GM21381 (cell line): ENCODE measurements around the gene CACNB2.
A peak's percentile ranks its signal among the peaks of the same experiment; 100 is the strongest.
"Not testable (repeated sequence)": the region's sequence is repeated elsewhere in the genome, so short reads cannot be mapped to it uniquely, and the experiment has no call there.

Experiments
- ATAC-seq: cut with Tn5 transposase; IDR thresholded peaks from one replicate; pipeline ENCODE4 v1.9.1; 2021; ENCODE audit warnings: mild to moderate bottlenecking, moderate library complexity; ENCODE audit not compliant: unreplicated experiment

CACNB2 gene

GRCh38 chr10:18554479-18554878 is 414.3 kb downstream of the CACNB2 start:
- ATAC-seq = no peak

GRCh38 chr10:18556522-18557147 is 416.4 kb downstream of the CACNB2 start:
- ATAC-seq = no peak

- no peak for ATAC-seq
Measured at GRCh38 chr10:18557960-18558359, 417.7 kb downstream of the CACNB2 start.

GRCh38 chr10:18561861-18562551 is 421.8 kb downstream of the CACNB2 start:
- no peak for ATAC-seq

- ATAC-seq = no peak
Measured at GRCh38 chr10:18563003-18563726, 422.9 kb downstream of the CACNB2 start.

- ATAC-seq = no peak
Measured at GRCh38 chr10:18565006-18565405, 424.8 kb downstream of the CACNB2 start.

GRCh38 chr10:18566177-18566576 is 426.0 kb downstream of the CACNB2 start:
- no peak for ATAC-seq

GRCh38 chr10:18567343-18567856 is 427.2 kb downstream of the CACNB2 start:
- ATAC-seq = no peak

GRCh38 chr10:18570386-18570785 is 430.2 kb downstream of the CACNB2 start:
- ATAC-seq = not testable (repeated sequence)

GRCh38 chr10:18571076-18571475 is 430.9 kb downstream of the CACNB2 start:
- ATAC-seq = no peak

GRCh38 chr10:18571780-18572179 is 431.6 kb downstream of the CACNB2 start:
- ATAC-seq = no peak

GRCh38 chr10:18572959-18573561 is 432.8 kb downstream of the CACNB2 start:
- no peak for ATAC-seq

- no peak for ATAC-seq
Measured at GRCh38 chr10:18576586-18576985, 436.4 kb downstream of the CACNB2 start.

- ATAC-seq = no peak
Measured at GRCh38 chr10:18577823-18578685, 437.8 kb downstream of the CACNB2 start.

GRCh38 chr10:18582803-18583202 is 442.6 kb downstream of the CACNB2 start:
- ATAC-seq = peak; percentile 51

GRCh38 chr10:18583575-18584270 is 443.5 kb downstream of the CACNB2 start:
- no peak for ATAC-seq

GRCh38 chr10:18586637-18587036 is 446.4 kb downstream of the CACNB2 start:
- not testable (repeated sequence) for ATAC-seq

- not testable (repeated sequence) for ATAC-seq
Measured at GRCh38 chr10:18591141-18591540, 450.9 kb downstream of the CACNB2 start.
